GM12878 (cell line): ENCODE measurements around the gene C16orf92. TPM values are rescaled to one million over a fixed set of nuclear protein-coding genes. Genes with fewer than 3 reads are reported as not detected.

ENCODE experiments used
- ATAC-seq: fragments of 200-7000 bp; cut with Tn5 transposase; 3 replicates; pipeline ENCODE4 v1.9.1; 2020; ENCODE audit warnings: mild to moderate bottlenecking, moderate library complexity
- BruUV-seq: library from RNA; stranded (reverse); fragments of 400-500 nt; replicated peaks from 2 replicates; lab custom pipeline; 2021; lab: Mats Ljungman, UMichigan
- CTCF ChIA-PET: fragments of 300-600 bp; sonication (Branson Sonifier 250); formaldehyde crosslinking; extraction: SDS; loops from one replicate; lab custom pipeline; 2021; ENCODE audit warnings: inconsistent platforms; lab: Yijun Ruan, JAX
- POLR2A ChIA-PET: fragments of 350-600 bp; formaldehyde crosslinking; extraction: SDS; loops from one replicate; lab custom pipeline; 2021; ENCODE audit warnings: inconsistent platforms; lab: Charles Lee
- RAD21 ChIA-PET: fragments of 300-600 bp; sonication (Branson Sonifier 250); formaldehyde crosslinking; loops from one replicate; lab custom pipeline; 2023; ENCODE audit warnings: antibody characterized with exemption; ENCODE audit not compliant: unreplicated experiment; lab: Charles Lee
- SMC1A ChIA-PET: fragments of 300-600 bp; sonication (Branson Sonifier 250); formaldehyde crosslinking; loops from one replicate; lab custom pipeline; 2023; ENCODE audit not compliant: unreplicated experiment, uncharacterized antibody; lab: Charles Lee
- DNase-seq: peaks from one replicate; pipeline ENCODE4 v3.0.0-alpha.2; 2011; ENCODE audit warnings: low read depth, low spot score
- FAIRE-seq: peaks from 3 replicates; lab custom pipeline; 2011; peaks lifted over from hg19 to GRCh38; lab: Jason Lieb, UNC
- H2AFZ ChIP-seq: 2 replicates; pipeline ENCODE4 v1.6.0; 2011; ENCODE audit warnings: low read depth, low read length, control low read depth; ENCODE audit not compliant: control insufficient read depth
- H3K27ac ChIP-seq: 2 replicates; pipeline ENCODE4 v1.5.1; 2011; ENCODE audit warnings: control low read depth; ENCODE audit not compliant: control insufficient read depth, insufficient read depth
- H3K27me3 ChIP-seq, 2 experiments: replicated peaks in 1 of 2; 2 replicates each; pipeline versions ENCODE4 v1.6.0 to v1.6.1; 2011; ENCODE audit warnings: low read length in 1 of 2; ENCODE audit not compliant: control insufficient read depth in 2 of 2, insufficient read depth in 2 of 2
- H3K36me3 ChIP-seq, 2 experiments: 2 replicates each; pipeline ENCODE4 v1.5.1; 2011; ENCODE audit warnings: low read length in 1 of 2; ENCODE audit not compliant: control insufficient read depth in 2 of 2, insufficient read depth in 2 of 2
- H3K4me1 ChIP-seq: 2 replicates; pipeline ENCODE4 v1.6.1; 2011; ENCODE audit warnings: mild to moderate bottlenecking, low read length, moderate library complexity, mixed read lengths; ENCODE audit not compliant: control insufficient read depth, insufficient read depth
- H3K4me2 ChIP-seq: 2 replicates; pipeline ENCODE4 v1.6.0; 2011; ENCODE audit warnings: control low read depth; ENCODE audit not compliant: control insufficient read depth, insufficient read depth
- H3K4me3 ChIP-seq: fragments of 200-600 bp; sonication (generic); 2 replicates; pipeline ENCODE4 v1.5.1; 2016
- H3K79me2 ChIP-seq: 2 replicates; pipeline ENCODE4 v1.6.0; 2011; ENCODE audit warnings: low read length; ENCODE audit not compliant: control insufficient read depth, insufficient read depth
- H3K9ac ChIP-seq: 2 replicates; pipeline ENCODE4 v1.8.0; 2011; ENCODE audit warnings: low read length, control low read depth, mixed read lengths; ENCODE audit not compliant: control insufficient read depth, insufficient read depth
- H3K9me3 ChIP-seq: replicated peaks from 3 replicates; pipeline ENCODE4 v1.5.1; 2011; ENCODE audit warnings: mild to moderate bottlenecking, low read length; ENCODE audit not compliant: control insufficient read depth, insufficient read depth
- H4K20me1 ChIP-seq: 2 replicates; pipeline ENCODE4 v1.6.0; 2011; ENCODE audit not compliant: control insufficient read depth, insufficient read depth
- BRCA1 ChIP-seq: IDR thresholded peaks from 2 replicates; pipeline ENCODE4 v1.6.1; 2011; ENCODE audit warnings: low read depth, low read length, improper control_type of control experiment
- CHD1 ChIP-seq: IDR thresholded peaks from 2 replicates; pipeline ENCODE4 v1.6.1; 2012; ENCODE audit warnings: low read depth, low read length, improper control_type of control experiment
- PAX5 ChIP-seq: IDR thresholded peaks from 2 replicates; pipeline ENCODE4 v1.6.1; 2011; ENCODE audit warnings: low read depth, low read length, borderline replicate concordance
- YY1 ChIP-seq: IDR thresholded peaks from 2 replicates; pipeline ENCODE4 v1.6.1; 2011; ENCODE audit warnings: low read depth, mild to moderate bottlenecking, low read length
- WGBS: methylation state at CpG from one replicate; pipeline ENCODE4 v1.1.6; 2016; ENCODE audit warnings: low lambda C conversion rate; ENCODE audit not compliant: insufficient replicate concordance, insufficient coverage; ENCODE audit errors: missing lambda C conversion rate; 5-methylcytosine and 5-hydroxymethylcytosine counted together
- in situ Hi-C: fragments of 300-500 bp; cut with MboI; formaldehyde crosslinking; loops from 9 replicates; pipeline ENCODE4 v1.14.3; 2018; ENCODE audit warnings: mixed read lengths
- intact Hi-C: fragments of 100-400 bp; cut with micrococcal nuclease; formaldehyde crosslinking; loops from one replicate; pipeline ENCODE4 v1.14.2; 2022; ENCODE audit not compliant: unreplicated experiment
- polyA plus RNA-seq, 11 experiments: library from polyadenylated mRNA; depleted of rRNA in 4 of 11; unstranded in 6 of 11; stranded (reverse) in 5 of 11; fragments of >200 nt; fragmentation: Nextera tagmentation in 4 of 11; fragmentation: Illumina TruSeq in 1 of 11; extraction: Ambion mirVana in 4 of 11; extraction: Trizol in 1 of 11; gene quantifications; 1 replicate in 1 of 11; 2 replicates in 10 of 11; pipeline versions ENCODE4 v1.2.1 to v1.2.3, GENCODE V29; 2011 to 2016; ENCODE audit warnings: inconsistent platforms in 2 of 11, missing spikeins in 2 of 11, low read depth in 1 of 11
- total RNA-seq, 4 experiments: library from RNA; depleted of rRNA in 3 of 4; stranded (reverse); fragments of >200 nt in 3 of 4; fragmentation: Illumina TruSeq in 1 of 4; extraction: Trizol in 1 of 4; gene quantifications; 2 replicates each; pipeline versions ENCODE4 v1.2.1 to v1.2.3, GENCODE V29; 2013 to 2021

Gene C16orf92
- total and polyA plus RNA-seq, 10 of the 15 experiments (the other 5 are each of a cell fraction or from before 2014, with no cell fraction given) = not detected

DNA sequence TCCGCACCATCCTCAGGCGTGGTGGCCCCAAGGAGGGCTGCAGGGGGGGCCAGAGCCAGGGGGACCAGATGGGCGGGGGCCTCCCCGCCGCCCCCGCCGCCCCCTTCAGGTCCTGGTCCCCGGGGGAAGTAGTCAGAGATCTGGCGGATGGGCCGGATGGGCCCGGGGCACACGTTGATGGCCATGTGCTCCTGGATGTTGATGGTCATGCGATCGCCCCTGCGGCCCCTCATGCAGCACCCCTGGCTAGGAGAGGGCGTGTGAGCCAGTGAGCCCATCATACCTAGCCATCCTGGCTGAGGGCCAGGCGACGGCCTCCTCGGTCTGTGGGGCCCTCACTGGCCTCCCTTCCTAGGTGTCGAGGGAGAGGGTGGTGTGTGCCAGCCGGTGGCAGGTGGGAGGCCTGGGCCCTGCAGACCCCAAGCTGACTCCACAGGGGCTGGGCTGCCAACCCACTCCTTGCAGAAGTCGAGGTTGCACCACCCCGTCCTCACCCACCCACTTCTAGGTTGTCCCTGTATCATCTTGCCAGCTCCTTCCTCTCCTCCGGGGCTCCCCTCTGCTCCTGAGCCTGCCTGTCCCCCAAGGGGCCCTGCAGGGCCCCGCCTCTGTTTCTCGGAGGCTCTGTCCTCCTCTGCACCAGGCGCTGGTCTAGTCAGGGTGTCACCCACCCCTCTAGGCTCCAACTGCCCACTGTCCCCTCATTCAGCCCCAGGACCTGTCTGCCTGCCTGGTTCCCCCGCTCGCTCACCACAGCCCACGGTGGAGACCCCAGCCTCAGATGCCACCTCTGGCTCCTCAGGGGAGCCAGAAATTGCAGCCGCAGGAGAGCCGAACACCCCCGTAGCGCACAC is 12.8 kb upstream of the C16orf92 start:
- FAIRE-seq = no peak
- Histone ChIP-seq H3K4me2 (peak overlapping the region; percentile 42), H3K4me3 (0 out of 2 replicates have a peak overlapping the region, but pooled peaks have one; percentile 32), H3K36me3 (no peaks in the 10 kb centered on the region; a peak in 1 of 4 replicates), H4K20me1 (no peaks in the 10 kb centered on the region), H3K9ac (no peak overlapping the region), H2AFZ (no peak overlapping the region), H3K79me2 (no peaks in the 10 kb centered on the region), H3K4me1 (no peaks in the 10 kb centered on the region), H3K27ac (no peak overlapping the region), H3K9me3 (no peaks in the 10 kb centered on the region), H3K27me3 (peaks cover 3 to 7% of the 10 kb centered on the region in 2 experiments; a peak in 3 of 4 replicates)
- in situ Hi-C loops = loop anchor here (25.0 kb wide), 1 partner anchor 898 kb away; no protein-coding TSS in a partner anchor
- TF ChIP-seq BRCA1 = no peak
- no peak for TF ChIP-seq CHD1
- TF ChIP-seq YY1 = no peak
- no peak for TF ChIP-seq PAX5
- no peak for DNase-seq
- ChIA-PET CTCF (no interaction called here), SMC1A (no interaction called here), POLR2A (interaction anchor here (0.6 kb wide), 1 partner anchor 18 kb away, joined by 3 read pairs; no protein-coding TSS in a partner anchor), RAD21 (interaction anchor here (0.6 kb wide), 1 partner anchor 315 kb away, joined by 3 read pairs; no protein-coding TSS in a partner anchor)
- BruUV-seq = no TSS peak
- intact Hi-C loops = no loop called here
- 43% methylated on average over 30 of the region's 34 CpGs for WGBS
- peak; percentile 34 for ATAC-seq
